OCI-LY3 (cell line): ENCODE data around the gene PXDN.
A peak's percentile ranks its signal among the peaks of the same experiment; 100 is the strongest.

Source experiments
- H2AFZ ChIP-seq: fragments of 200-600, 300-600 bp; shearing (Covaris generic); 2 replicates; pipeline ENCODE4 v1.6.0; 2014; ENCODE audit warnings: antibody characterized with exemption, low read depth, low read length
- H3K27ac ChIP-seq: fragments of 200-600, 300-600 bp; sonication (generic); 2 replicates; pipeline ENCODE4 v1.5.1; 2014; ENCODE audit warnings: mild to moderate bottlenecking, low read length, moderate library complexity, mixed read lengths
- H3K27me3 ChIP-seq: fragments of 200-600, 300-600 bp; sonication (generic); 2 replicates; pipeline ENCODE4 v1.6.1; 2014; ENCODE audit warnings: low read depth, low read length, mixed read lengths
- H3K36me3 ChIP-seq: fragments of 200-600, 300-600 bp; sonication (generic); replicated peaks from 2 replicates; pipeline ENCODE3; 2014; ENCODE audit warnings: low read depth, low read length, mixed read lengths
- H3K4me1 ChIP-seq: fragments of 300-600, 200-600 bp; sonication (generic); 2 replicates; pipeline ENCODE4 v1.6.1; 2014; ENCODE audit warnings: low read length, mixed read lengths
- H3K4me2 ChIP-seq: fragments of 200-600, 300-600 bp; sonication (generic); 2 replicates; pipeline ENCODE4 v1.6.1; 2014; ENCODE audit warnings: low read length, mixed read lengths
- H3K4me3 ChIP-seq: fragments of 300-600, 200-600 bp; sonication (generic); 2 replicates; pipeline ENCODE4 v1.5.1; 2014; ENCODE audit warnings: antibody characterized with exemption, mild to moderate bottlenecking, low read length, moderate library complexity
- H3K79me2 ChIP-seq: fragments of 300-600, 200-600 bp; shearing (Covaris generic); 2 replicates; pipeline ENCODE4 v1.6.1; 2014; ENCODE audit warnings: mild to moderate bottlenecking, low read length, mixed read lengths
- H3K9ac ChIP-seq: fragments of 300-600, 200-600 bp; shearing (Covaris generic); 2 replicates; pipeline ENCODE4 v1.6.0; 2014; ENCODE audit warnings: mild to moderate bottlenecking, low read length, moderate library complexity
- H3K9me3 ChIP-seq: fragments of 200-600, 300-600 bp; shearing (Covaris generic); 2 replicates; pipeline ENCODE4 v1.6.1; 2014; ENCODE audit warnings: low read length, mixed read lengths; ENCODE audit not compliant: insufficient read depth
- H4K20me1 ChIP-seq: fragments of 200-600, 300-600 bp; sonication (generic); 2 replicates; pipeline ENCODE4 v1.6.1; 2016; ENCODE audit warnings: low read length, mixed read lengths; ENCODE audit not compliant: insufficient read depth
- EZH2phosphoT487 ChIP-seq: fragments of 200-600 bp; shearing (Covaris generic); IDR thresholded peaks from 2 replicates; pipeline ENCODE4 v1.6.1; 2018; ENCODE audit warnings: antibody characterized with exemption, mixed run types, low read depth
- TF ChIP-seq, protein P1 (sequence below): fragments of 200-600, 300-600 bp; sonication (generic); IDR thresholded peaks from 2 replicates; pipeline ENCODE4 v1.5.1; 2014; ENCODE audit warnings: antibody characterized with exemption, low read length, low read depth

Gene PXDN

DNA sequence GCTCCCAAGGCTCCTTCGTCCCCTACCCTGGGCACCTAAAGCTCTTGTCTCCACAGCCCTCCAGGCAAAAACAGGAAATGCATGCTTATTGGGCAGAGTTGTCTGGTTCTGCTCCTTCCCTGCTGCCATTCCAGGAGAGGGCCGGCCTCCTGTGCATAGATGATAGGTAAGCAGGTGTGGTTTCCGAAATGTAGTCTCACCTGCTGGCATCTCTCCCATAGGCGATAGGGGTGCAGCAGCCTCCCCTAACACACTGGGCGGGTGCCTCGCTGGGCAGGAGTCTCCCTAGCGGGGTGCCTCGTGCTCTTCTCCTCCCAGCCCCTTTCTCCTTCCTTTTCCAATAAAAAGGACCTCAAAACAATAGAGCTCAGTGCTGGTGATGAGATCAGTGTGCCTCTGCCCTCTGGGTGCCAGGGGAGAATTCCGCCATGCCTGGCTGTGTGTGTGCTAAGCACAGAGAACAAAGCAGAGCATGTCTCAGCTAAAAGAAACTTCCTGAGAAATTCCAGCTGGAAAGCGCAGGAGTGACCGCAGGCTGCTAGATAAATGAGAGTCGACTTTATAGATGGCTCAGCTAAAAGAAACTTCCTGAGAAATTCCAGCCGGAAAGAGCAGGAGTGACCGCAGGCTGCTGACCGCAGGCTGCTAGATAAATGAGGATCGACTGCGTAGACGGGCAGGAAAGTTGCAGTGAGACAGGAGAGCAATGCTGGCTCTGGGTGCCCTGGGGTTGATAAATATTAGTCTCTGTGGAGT lies 11.3 kb upstream of the PXDN start:
- no peak overlapping the region for H3K27ac ChIP-seq
- H2AFZ ChIP-seq: no peak overlapping the region
- H3K9ac ChIP-seq: no peak overlapping the region
- H3K27me3 ChIP-seq: no peaks in the 10 kb centered on the region
- no peaks in the 10 kb centered on the region for H3K9me3 ChIP-seq
- peaks cover 27% of the 10 kb centered on the region for H3K4me1 ChIP-seq
- no peak overlapping the region for H3K4me3 ChIP-seq
- no peaks in the 10 kb centered on the region for H4K20me1 ChIP-seq
- TF ChIP-seq, protein P1, sequence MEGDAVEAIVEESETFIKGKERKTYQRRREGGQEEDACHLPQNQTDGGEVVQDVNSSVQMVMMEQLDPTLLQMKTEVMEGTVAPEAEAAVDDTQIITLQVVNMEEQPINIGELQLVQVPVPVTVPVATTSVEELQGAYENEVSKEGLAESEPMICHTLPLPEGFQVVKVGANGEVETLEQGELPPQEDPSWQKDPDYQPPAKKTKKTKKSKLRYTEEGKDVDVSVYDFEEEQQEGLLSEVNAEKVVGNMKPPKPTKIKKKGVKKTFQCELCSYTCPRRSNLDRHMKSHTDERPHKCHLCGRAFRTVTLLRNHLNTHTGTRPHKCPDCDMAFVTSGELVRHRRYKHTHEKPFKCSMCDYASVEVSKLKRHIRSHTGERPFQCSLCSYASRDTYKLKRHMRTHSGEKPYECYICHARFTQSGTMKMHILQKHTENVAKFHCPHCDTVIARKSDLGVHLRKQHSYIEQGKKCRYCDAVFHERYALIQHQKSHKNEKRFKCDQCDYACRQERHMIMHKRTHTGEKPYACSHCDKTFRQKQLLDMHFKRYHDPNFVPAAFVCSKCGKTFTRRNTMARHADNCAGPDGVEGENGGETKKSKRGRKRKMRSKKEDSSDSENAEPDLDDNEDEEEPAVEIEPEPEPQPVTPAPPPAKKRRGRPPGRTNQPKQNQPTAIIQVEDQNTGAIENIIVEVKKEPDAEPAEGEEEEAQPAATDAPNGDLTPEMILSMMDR: no peak
- TF ChIP-seq EZH2phosphoT487: no peak
- H3K79me2 ChIP-seq: no peaks in the 10 kb centered on the region
- no peak overlapping the region for H3K4me2 ChIP-seq
- no peaks in the 10 kb centered on the region for H3K36me3 ChIP-seq

DNA sequence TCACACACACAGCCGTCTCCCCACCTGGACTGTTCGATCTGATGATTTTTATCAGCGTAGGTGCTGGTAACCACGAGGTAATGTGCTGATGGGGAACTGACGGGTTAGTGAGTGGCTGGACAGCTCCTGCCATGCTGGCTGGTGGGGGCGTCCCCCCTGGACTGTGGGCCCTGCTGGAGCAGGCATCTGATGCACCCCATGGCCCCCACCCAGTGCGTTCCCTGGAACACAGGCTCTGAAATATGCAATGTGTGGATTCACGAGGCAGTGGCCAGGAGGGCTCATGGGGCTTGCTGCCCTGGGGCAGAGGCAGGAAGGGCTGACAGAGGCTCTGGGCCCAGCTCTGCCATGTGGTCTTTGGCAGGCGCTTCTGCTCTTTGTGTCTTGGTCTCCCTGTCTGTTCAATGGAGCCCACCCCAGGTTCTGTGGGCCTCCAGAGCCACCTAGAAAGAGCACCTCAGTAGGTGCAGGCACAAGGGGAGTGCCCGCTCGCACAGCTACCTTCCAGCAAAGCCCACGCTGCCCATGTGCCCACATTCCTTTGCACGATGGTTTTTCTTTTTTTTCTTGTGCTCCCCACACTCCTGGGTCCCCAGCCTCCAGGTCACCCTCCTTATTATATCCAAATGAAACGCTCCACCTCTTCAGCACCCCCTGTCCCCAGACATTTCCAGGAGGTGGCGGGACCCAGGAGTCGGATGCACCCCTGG lies 10.3 kb upstream of the PXDN start:
- Histone ChIP-seq H3K27ac (no peak overlapping the region), H3K27me3 (no peaks in the 10 kb centered on the region), H3K79me2 (no peaks in the 10 kb centered on the region), H3K4me3 (no peak overlapping the region), H4K20me1 (no peaks in the 10 kb centered on the region), H3K36me3 (no peaks in the 10 kb centered on the region), H3K9me3 (no peaks in the 10 kb centered on the region), H3K4me2 (no peak overlapping the region), H2AFZ (no peak overlapping the region), H3K4me1 (peaks cover 32% of the 10 kb centered on the region), H3K9ac (no peak overlapping the region)
- TF ChIP-seq, protein P1: no peak
- TF ChIP-seq EZH2phosphoT487: no peak

DNA sequence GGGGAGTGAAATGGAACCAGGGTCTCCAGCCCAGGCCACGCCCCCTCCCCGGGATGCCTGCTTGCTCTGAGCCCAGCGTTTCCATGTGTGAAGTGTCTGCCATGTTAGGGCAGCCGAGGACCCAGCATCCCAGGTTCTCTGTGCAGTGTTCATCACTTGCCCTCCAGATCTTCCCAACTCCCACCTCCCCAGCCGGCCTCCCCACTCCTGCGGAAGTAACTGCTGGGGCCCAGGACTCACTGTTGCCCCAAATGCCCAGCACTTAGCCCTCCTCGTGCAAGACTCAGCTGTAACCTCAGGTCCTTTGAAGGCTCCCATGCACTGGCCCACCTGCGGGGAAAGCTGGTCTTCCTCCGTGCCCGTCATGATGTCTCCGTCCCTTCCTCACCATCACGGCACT lies 9.7 kb upstream of the PXDN start:
- no peak overlapping the region for H3K4me2 ChIP-seq
- no peak overlapping the region for H2AFZ ChIP-seq
- H3K4me1 ChIP-seq: peaks cover 32% of the 10 kb centered on the region
- no peak overlapping the region for H3K4me3 ChIP-seq
- H3K27me3 ChIP-seq: no peaks in the 10 kb centered on the region
- no peaks in the 10 kb centered on the region for H3K9me3 ChIP-seq
- no peak for TF ChIP-seq EZH2phosphoT487
- TF ChIP-seq, protein P1: no peak
- no peak overlapping the region for H3K27ac ChIP-seq
- H4K20me1 ChIP-seq: no peaks in the 10 kb centered on the region
- no peaks in the 10 kb centered on the region for H3K36me3 ChIP-seq
- no peak overlapping the region for H3K9ac ChIP-seq
- H3K79me2 ChIP-seq: no peaks in the 10 kb centered on the region

DNA sequence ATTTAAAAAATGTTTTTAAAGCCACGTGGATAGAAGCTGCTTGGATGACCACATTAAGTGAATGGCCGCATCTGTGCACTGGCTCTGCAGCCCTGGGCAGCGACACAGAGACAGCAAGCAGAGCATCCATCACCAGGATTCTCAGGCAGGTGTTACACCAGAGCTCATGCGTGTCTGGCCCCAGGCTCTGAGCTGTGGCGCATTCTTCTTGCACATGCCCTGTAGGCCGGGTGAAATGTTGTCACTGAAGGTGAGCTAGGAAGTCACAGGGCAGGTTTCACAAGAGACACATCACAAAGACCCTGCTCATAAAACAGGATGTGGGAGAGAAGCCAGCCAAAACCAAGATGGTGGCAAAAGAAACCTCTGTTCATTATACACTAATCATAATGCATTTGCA lies 8.4 kb upstream of the PXDN start:
- Histone ChIP-seq H3K27ac (peak overlapping the region; percentile 9; the same call in 1 of the 2 replicates), H3K4me1 (peaks cover 32% of the 10 kb centered on the region), H3K36me3 (no peaks in the 10 kb centered on the region), H3K4me2 (peak overlapping the region; percentile 21; the same call in 1 of the 2 replicates), H3K9ac (no peak overlapping the region), H3K79me2 (no peaks in the 10 kb centered on the region), H3K9me3 (no peaks in the 10 kb centered on the region), H2AFZ (no peak overlapping the region), H3K4me3 (no peak overlapping the region), H3K27me3 (no peaks in the 10 kb centered on the region), H4K20me1 (no peaks in the 10 kb centered on the region)
- TF ChIP-seq, protein P1: no peak
- no peak for TF ChIP-seq EZH2phosphoT487
